OCI-LY7 (cell line): Measurements from ENCODE around the gene NDUFAF5. TPM values are rescaled to one million over a fixed set of nuclear protein-coding genes. Genes with fewer than 3 reads are reported as not detected.

ENCODE experiments used
- BruUV-seq: library from RNA; stranded (reverse); fragments of 400-500 nt; replicated peaks from 2 replicates; lab custom pipeline; 2021; lab: Mats Ljungman, UMichigan
- CTCF ChIA-PET: fragments of 300-600 bp; sonication (Branson Sonifier 250); formaldehyde crosslinking; loops from one replicate; lab custom pipeline; 2022; ENCODE audit warnings: antibody characterized with exemption; ENCODE audit not compliant: unreplicated experiment; lab: Charles Lee
- POLR2A ChIA-PET: fragments of 300-600 bp; sonication (Branson Sonifier 250); formaldehyde crosslinking; loops from one replicate; lab custom pipeline; 2022; ENCODE audit warnings: antibody characterized with exemption; lab: Charles Lee
- DNase-seq: peaks from one replicate; pipeline ENCODE4 v3.0.0-alpha.2; 2015; ENCODE audit warnings: low spot score
- H2AFZ ChIP-seq: fragments of 200-600 bp; sonication (generic), shearing (Covaris generic); 2 replicates; pipeline ENCODE4 v1.6.1; 2014; ENCODE audit warnings: mild to moderate bottlenecking, antibody characterized with exemption, low read length, moderate library complexity
- H3K27ac ChIP-seq: fragments of 200-600 bp; sonication (generic); 2 replicates; pipeline ENCODE4 v1.5.1; 2014; ENCODE audit warnings: mixed run types, low read depth, mild to moderate bottlenecking, moderate library complexity, low read length, inconsistent platforms; ENCODE audit not compliant: poor library complexity, severe bottlenecking
- H3K36me3 ChIP-seq: fragments of 200-600 bp; sonication (generic); 2 replicates; pipeline ENCODE4 v1.6.1; 2014; ENCODE audit warnings: mild to moderate bottlenecking, antibody characterized with exemption, low read length, moderate library complexity, mixed read lengths; ENCODE audit not compliant: insufficient read depth
- H3K4me1 ChIP-seq: fragments of 200-600 bp; sonication (generic); 2 replicates; pipeline ENCODE4 v1.5.1; 2014; ENCODE audit warnings: mild to moderate bottlenecking, low read length; ENCODE audit not compliant: insufficient read depth, poor library complexity, severe bottlenecking
- H3K4me2 ChIP-seq: fragments of 200-600 bp; sonication (generic); 2 replicates; pipeline ENCODE4 v1.6.1; 2014; ENCODE audit warnings: mild to moderate bottlenecking, low read length
- H3K4me3 ChIP-seq: fragments of 200-600 bp; sonication (generic); 2 replicates; pipeline ENCODE4 v1.5.1; 2014; ENCODE audit warnings: mild to moderate bottlenecking, low read depth, low read length; ENCODE audit not compliant: poor library complexity, severe bottlenecking
- H3K79me2 ChIP-seq: fragments of 200-600 bp; sonication (generic); 2 replicates; pipeline ENCODE4 v1.6.1; 2016; ENCODE audit warnings: low read depth, mild to moderate bottlenecking, low read length, moderate library complexity, mixed read lengths; ENCODE audit not compliant: insufficient read depth
- H3K9me2 ChIP-seq: fragments of 200-600 bp; sonication (generic); 2 replicates; pipeline ENCODE4 v1.6.1; 2016; ENCODE audit warnings: mild to moderate bottlenecking, low read length, mixed read lengths; ENCODE audit not compliant: insufficient read depth
- H3K9me3 ChIP-seq: fragments of 200-600 bp; sonication (generic); 2 replicates; pipeline ENCODE4 v1.6.1; 2014; ENCODE audit warnings: mild to moderate bottlenecking, mixed run types, low read length, mixed read lengths
- H4K20me1 ChIP-seq: fragments of 200-600 bp; sonication (generic); 2 replicates; pipeline ENCODE4 v1.6.1; 2014; ENCODE audit warnings: mild to moderate bottlenecking, antibody characterized with exemption, low read length, moderate library complexity, mixed read lengths; ENCODE audit not compliant: insufficient read depth
- CTCF ChIP-seq: fragments of 200-600 bp; sonication (generic); conservative IDR thresholded peaks from 2 replicates; pipeline ENCODE4 v1.5.1; 2014; ENCODE audit warnings: mild to moderate bottlenecking, antibody characterized with exemption, low read length, moderate library complexity, mixed read lengths
- EZH2phosphoT487 ChIP-seq: fragments of 200-600 bp; sonication (generic); IDR thresholded peaks from 2 replicates; pipeline ENCODE4 v1.6.1; 2018; ENCODE audit warnings: low read depth, borderline replicate concordance, mild to moderate bottlenecking, mixed run types, antibody characterized with exemption, low read length, moderate library complexity, mixed read lengths
- intact Hi-C: fragments of 100-400 bp; cut with micrococcal nuclease; formaldehyde crosslinking; loops from one replicate; pipeline ENCODE4 v1.10.0; 2022; ENCODE audit not compliant: unreplicated experiment
- total RNA-seq, 2 experiments: library from RNA; depleted of rRNA in 1 of 2; stranded (reverse); fragments of >200 nt in 1 of 2; shearing (Covaris generic) in 1 of 2; gene quantifications; 2 replicates each; pipeline ENCODE4 v1.2.3, GENCODE V29; 2014 to 2022

The NDUFAF5 gene
- total RNA-seq, 2 experiments from 2014 or later = 27.3 to 35.4 TPM

- Histone ChIP-seq H3K9me2 (no peaks in the 10 kb centered on the region), H3K4me3 (no peak overlapping the region), H3K27ac (no peak overlapping the region), H2AFZ (no peak overlapping the region), H3K79me2 (no peaks in the 10 kb centered on the region), H3K4me2 (no peak overlapping the region), H3K36me3 (peaks cover 32% of the 10 kb centered on the region), H4K20me1 (no peaks in the 10 kb centered on the region), H3K4me1 (no peaks in the 10 kb centered on the region), H3K9me3 (no peaks in the 10 kb centered on the region)
- CTCF ChIA-PET = no interaction called here
- intact Hi-C loops = no loop called here
- no peak for DNase-seq
- no TSS peak for BruUV-seq
- POLR2A ChIA-PET = no interaction called here
- TF ChIP-seq CTCF (no peak), EZH2phosphoT487 (no peak)
Measured at GRCh38 chr20:13749811-13750210, 35.0 kb upstream of the NDUFAF5 start.

- Histone ChIP-seq H3K36me3 (peaks cover 61% of the 10 kb centered on the region), H3K9me2 (no peaks in the 10 kb centered on the region), H3K79me2 (no peaks in the 10 kb centered on the region), H3K4me2 (no peak overlapping the region), H4K20me1 (no peaks in the 10 kb centered on the region), H3K27ac (no peak overlapping the region), H3K9me3 (no peaks in the 10 kb centered on the region), H3K4me3 (no peak overlapping the region), H2AFZ (no peak overlapping the region), H3K4me1 (no peaks in the 10 kb centered on the region)
- ChIA-PET POLR2A (interaction anchor here (0.9 kb wide), 1 partner anchor 15 kb away, joined by 3 read pairs; no protein-coding TSS in a partner anchor), CTCF (no interaction called here)
- BruUV-seq = no TSS peak
- TF ChIP-seq EZH2phosphoT487 (no peak), CTCF (no peak)
- intact Hi-C loops = no loop called here
- no peak for DNase-seq
Measured at GRCh38 chr20:13753436-13754036, 31.3 kb upstream of the NDUFAF5 start.

- Histone ChIP-seq H3K27ac (no peak overlapping the region), H3K4me1 (no peaks in the 10 kb centered on the region), H3K4me2 (no peak overlapping the region), H2AFZ (no peak overlapping the region), H3K4me3 (no peak overlapping the region), H4K20me1 (no peaks in the 10 kb centered on the region), H3K9me3 (no peaks in the 10 kb centered on the region), H3K36me3 (peaks cover 69% of the 10 kb centered on the region), H3K9me2 (no peaks in the 10 kb centered on the region), H3K79me2 (no peaks in the 10 kb centered on the region)
- DNase-seq = no peak
- POLR2A ChIA-PET = interaction anchor here (0.5 to 1.6 kb wide), 2 partner anchors 17 to 29 kb away, joined by 3 to 4 read pairs; no protein-coding TSS in a partner anchor
- CTCF ChIA-PET = no interaction called here
- intact Hi-C loops = no loop called here
- BruUV-seq = no TSS peak
- no peak for TF ChIP-seq EZH2phosphoT487
- TF ChIP-seq CTCF = no peak
Measured at GRCh38 chr20:13755809-13756208, 29.0 kb upstream of the NDUFAF5 start.
